ENCODE data around the gene TMEM123. TPM values are rescaled to one million over a fixed set of nuclear protein-coding genes. Genes with fewer than 3 reads are reported as not detected.
"Not testable (repeated sequence)": the region's sequence is repeated elsewhere in the genome, so short reads cannot be mapped to it uniquely, and the experiment has no call there.

The TMEM123 gene
- total and polyA plus RNA-seq, 2 donors (not counting 1 experiment from before 2014, with no cell fraction given): 36.7 to 422 TPM

DNA sequence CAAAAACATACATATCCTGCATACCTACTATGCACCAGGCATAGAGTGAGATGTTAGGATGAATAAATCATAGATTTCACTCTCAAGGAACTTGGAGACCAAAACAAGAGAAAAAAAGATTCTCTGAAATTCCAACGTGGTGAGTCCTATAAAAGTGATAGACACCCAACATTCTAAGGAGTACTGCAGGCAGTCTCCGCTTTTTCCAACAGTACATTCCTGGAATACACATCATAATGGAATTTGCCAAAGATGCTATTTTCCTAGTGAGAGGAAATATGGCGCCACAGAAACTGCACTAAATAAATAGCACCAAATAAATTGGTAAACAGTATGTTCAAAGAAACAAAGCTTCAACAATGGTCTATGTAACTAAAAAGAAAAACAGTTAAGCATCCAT, 6.0 kb downstream of the TMEM123 start:
- H3K4me1 Mint-ChIP-seq: peaks cover 91% of the 10 kb centered on the region
- Histone ChIP-seq H3K27me3 (replicated peaks in 1 of 4; ENCODE audit: control extremely low read depth in 1 of 4, control insufficient read depth in 3 of 4, insufficient read depth in 4 of 4, low read length in 3 of 4) (no peaks in the 10 kb centered on the region), H3K4me1 (ENCODE audit: control insufficient read depth in 2 of 2, insufficient read depth in 2 of 2, low read length in 2 of 2) (peaks cover 43 to 55% of the 10 kb centered on the region in 2 donors), H2AFZ (ENCODE audit: insufficient read depth, low read depth, low read length, poor library complexity, severe bottlenecking) (no peak overlapping the region), H3K9ac (ENCODE audit: low read length) (no peak overlapping the region), H3K27ac (ENCODE audit: low read length in 2 of 2) (peak overlapping the region in 1 of 2 donors; percentile 77), H3K4me3 (ENCODE audit: control extremely low read depth in 1 of 5, extremely low read depth in 1 of 5, insufficient read depth in 1 of 5, low read depth in 2 of 5, low read length in 4 of 5) (no peak overlapping the region), H3K36me3 (replicated peaks in 1 of 2; ENCODE audit: control extremely low read depth in 1 of 2, control insufficient read depth in 1 of 2, extremely low read depth in 1 of 2, insufficient read depth in 2 of 2, low read length in 1 of 2) (peaks cover 3 to 27% of the 10 kb centered on the region in 2 experiments), H4K20me1 (ENCODE audit: control insufficient read depth, insufficient read depth, low read length, poor library complexity, severe bottlenecking) (peaks cover 29% of the 10 kb centered on the region), H3K9me3 (ENCODE audit: control extremely low read depth in 1 of 3, control insufficient read depth in 2 of 3, insufficient read depth in 1 of 3, low read length in 2 of 3) (no peaks in the 10 kb centered on the region), H3K4me2 (replicated peaks; ENCODE audit: low read depth, low read length, poor library complexity, severe bottlenecking) (no peak overlapping the region), H3K79me2 (ENCODE audit: control insufficient read depth, insufficient read depth, low read length) (peaks cover 81% of the 10 kb centered on the region)
- no peak overlapping the region for H3K27ac Mint-ChIP-seq
- no CpG with 5 or more reads among the region's 3 CpGs for WGBS (ENCODE audit: insufficient coverage)
- H3K27me3 Mint-ChIP-seq: no peaks in the 10 kb centered on the region
- H3K4me3 Mint-ChIP-seq: no peak overlapping the region
- ATAC-seq (ENCODE audit: low read depth): no peak
- ChIA-PET POLR2A (no interaction called here), CTCF (interaction anchor here (0.9 to 1.5 kb wide), 3 partner anchors 49 to 62 kb away, joined by 3 to 6 read pairs (median 3); no protein-coding TSS in a partner anchor)
- DNase-seq: no peak
- TF ChIP-seq EZH2 (IDR thresholded peaks at IDR 0.05; ENCODE audit: borderline replicate concordance, insufficient read depth, low read depth, low read length, poor library complexity, severe bottlenecking): no peak
- TF ChIP-seq, protein P1, sequence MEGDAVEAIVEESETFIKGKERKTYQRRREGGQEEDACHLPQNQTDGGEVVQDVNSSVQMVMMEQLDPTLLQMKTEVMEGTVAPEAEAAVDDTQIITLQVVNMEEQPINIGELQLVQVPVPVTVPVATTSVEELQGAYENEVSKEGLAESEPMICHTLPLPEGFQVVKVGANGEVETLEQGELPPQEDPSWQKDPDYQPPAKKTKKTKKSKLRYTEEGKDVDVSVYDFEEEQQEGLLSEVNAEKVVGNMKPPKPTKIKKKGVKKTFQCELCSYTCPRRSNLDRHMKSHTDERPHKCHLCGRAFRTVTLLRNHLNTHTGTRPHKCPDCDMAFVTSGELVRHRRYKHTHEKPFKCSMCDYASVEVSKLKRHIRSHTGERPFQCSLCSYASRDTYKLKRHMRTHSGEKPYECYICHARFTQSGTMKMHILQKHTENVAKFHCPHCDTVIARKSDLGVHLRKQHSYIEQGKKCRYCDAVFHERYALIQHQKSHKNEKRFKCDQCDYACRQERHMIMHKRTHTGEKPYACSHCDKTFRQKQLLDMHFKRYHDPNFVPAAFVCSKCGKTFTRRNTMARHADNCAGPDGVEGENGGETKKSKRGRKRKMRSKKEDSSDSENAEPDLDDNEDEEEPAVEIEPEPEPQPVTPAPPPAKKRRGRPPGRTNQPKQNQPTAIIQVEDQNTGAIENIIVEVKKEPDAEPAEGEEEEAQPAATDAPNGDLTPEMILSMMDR (IDR thresholded peaks at IDR 0.05): no peak
- H3K9me3 Mint-ChIP-seq (ENCODE audit: insufficient read depth): no peaks in the 10 kb centered on the region
- intact Hi-C loops (cut with micrococcal nuclease): no loop called here

DNA sequence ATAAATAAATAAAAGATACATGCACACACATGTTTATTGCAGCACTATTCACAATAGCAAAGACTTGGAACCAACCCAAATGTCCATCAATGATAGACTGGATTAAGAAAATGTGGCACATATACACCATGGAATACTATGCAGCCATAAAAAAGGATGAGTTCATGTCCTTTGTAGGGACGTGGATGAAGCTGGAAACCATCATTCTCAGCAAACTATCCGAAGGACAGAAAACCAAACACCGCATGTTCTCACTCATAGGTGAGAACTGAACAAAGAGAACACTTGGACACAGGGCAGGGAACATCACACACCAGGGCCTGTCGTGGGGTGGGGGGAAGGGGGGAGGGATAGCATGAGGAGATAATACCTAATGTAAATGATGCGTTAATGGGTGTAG, 7.9 kb downstream of the TMEM123 start:
- H3K9me3 Mint-ChIP-seq (ENCODE audit: insufficient read depth); DNase-seq; H3K27ac ChIP-seq (ENCODE audit: low read length in 2 of 2); H3K27ac Mint-ChIP-seq; H3K9me3 ChIP-seq (ENCODE audit: control extremely low read depth in 1 of 3, control insufficient read depth in 2 of 3, insufficient read depth in 1 of 3, low read length in 2 of 3); H3K9ac ChIP-seq (ENCODE audit: low read length); POLR2A ChIA-PET; H3K4me3 Mint-ChIP-seq; H2AFZ ChIP-seq (ENCODE audit: insufficient read depth, low read depth, low read length, poor library complexity, severe bottlenecking); H3K27me3 ChIP-seq (replicated peaks in 1 of 4; ENCODE audit: control extremely low read depth in 1 of 4, control insufficient read depth in 3 of 4, insufficient read depth in 4 of 4, low read length in 3 of 4); ATAC-seq (ENCODE audit: low read depth); CTCF ChIA-PET; H3K4me3 ChIP-seq (ENCODE audit: control extremely low read depth in 1 of 5, extremely low read depth in 1 of 5, insufficient read depth in 1 of 5, low read depth in 2 of 5, low read length in 4 of 5); H3K27me3 Mint-ChIP-seq; H3K4me2 ChIP-seq (replicated peaks; ENCODE audit: low read depth, low read length, poor library complexity, severe bottlenecking): not testable (repeated sequence)
- intact Hi-C loops (cut with micrococcal nuclease): loop anchor here (5.0 kb wide), 1 partner anchor 33 kb away; no protein-coding TSS in a partner anchor
- H3K36me3 ChIP-seq (replicated peaks in 1 of 2; ENCODE audit: control extremely low read depth in 1 of 2, control insufficient read depth in 1 of 2, extremely low read depth in 1 of 2, insufficient read depth in 2 of 2, low read length in 1 of 2): peaks cover 3 to 27% of the 10 kb centered on the region in 2 experiments
- H3K4me1 ChIP-seq (ENCODE audit: control insufficient read depth in 2 of 2, insufficient read depth in 2 of 2, low read length in 2 of 2): peaks cover 26 to 38% of the 10 kb centered on the region in 2 donors
- WGBS (ENCODE audit: insufficient coverage): 100% methylated on average over 1 of the region's 5 CpGs
- H3K4me1 Mint-ChIP-seq: peaks cover 88% of the 10 kb centered on the region
- peaks cover 22% of the 10 kb centered on the region for H4K20me1 ChIP-seq (ENCODE audit: control insufficient read depth, insufficient read depth, low read length, poor library complexity, severe bottlenecking)
- peaks cover 74% of the 10 kb centered on the region for H3K79me2 ChIP-seq (ENCODE audit: control insufficient read depth, insufficient read depth, low read length)

DNA sequence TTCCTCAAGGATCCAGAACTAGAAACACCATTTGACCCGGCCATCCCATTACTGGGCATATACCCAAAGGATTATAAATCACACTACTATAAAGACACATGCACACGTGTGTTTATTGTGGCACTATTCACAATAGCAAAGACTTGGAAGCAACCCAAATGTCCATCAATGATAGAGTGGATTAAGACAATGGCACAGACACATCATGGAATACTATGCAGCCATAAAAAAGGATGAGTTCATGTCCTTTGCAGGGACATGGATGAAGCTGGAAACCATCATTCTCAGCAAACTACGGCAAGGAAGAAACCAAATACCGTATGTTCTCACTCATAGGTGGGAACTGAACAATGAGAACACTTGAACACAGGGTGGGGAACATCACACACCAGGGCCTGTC, 8.4 kb downstream of the TMEM123 start:
- Mint-ChIP-seq H3K4me3 (peak overlapping the region; percentile 26), H3K4me1 (peaks cover 85% of the 10 kb centered on the region)
- Histone ChIP-seq H3K4me1 (ENCODE audit: control insufficient read depth in 2 of 2, insufficient read depth in 2 of 2, low read length in 2 of 2) (peaks cover 24 to 33% of the 10 kb centered on the region in 2 donors), H3K36me3 (replicated peaks in 1 of 2; ENCODE audit: control extremely low read depth in 1 of 2, control insufficient read depth in 1 of 2, extremely low read depth in 1 of 2, insufficient read depth in 2 of 2, low read length in 1 of 2) (peaks cover 3 to 27% of the 10 kb centered on the region in 2 experiments), H3K79me2 (ENCODE audit: control insufficient read depth, insufficient read depth, low read length) (peaks cover 73% of the 10 kb centered on the region), H4K20me1 (ENCODE audit: control insufficient read depth, insufficient read depth, low read length, poor library complexity, severe bottlenecking) (peaks cover 20% of the 10 kb centered on the region)
- H3K9ac ChIP-seq (ENCODE audit: low read length); H3K27me3 ChIP-seq (replicated peaks in 1 of 4; ENCODE audit: control extremely low read depth in 1 of 4, control insufficient read depth in 3 of 4, insufficient read depth in 4 of 4, low read length in 3 of 4); H3K9me3 Mint-ChIP-seq (ENCODE audit: insufficient read depth); H3K27ac Mint-ChIP-seq; H3K9me3 ChIP-seq (ENCODE audit: control extremely low read depth in 1 of 3, control insufficient read depth in 2 of 3, insufficient read depth in 1 of 3, low read length in 2 of 3); H3K27me3 Mint-ChIP-seq; H2AFZ ChIP-seq (ENCODE audit: insufficient read depth, low read depth, low read length, poor library complexity, severe bottlenecking); DNase-seq; CTCF ChIA-PET; H3K4me2 ChIP-seq (replicated peaks; ENCODE audit: low read depth, low read length, poor library complexity, severe bottlenecking); H3K4me3 ChIP-seq (ENCODE audit: control extremely low read depth in 1 of 5, extremely low read depth in 1 of 5, insufficient read depth in 1 of 5, low read depth in 2 of 5, low read length in 4 of 5); H3K27ac ChIP-seq (ENCODE audit: low read length in 2 of 2); POLR2A ChIA-PET; ATAC-seq (ENCODE audit: low read depth): not testable (repeated sequence)
- intact Hi-C loops (cut with micrococcal nuclease): loop anchor here (5.0 kb wide), 1 partner anchor 33 kb away; no protein-coding TSS in a partner anchor
- WGBS (ENCODE audit: insufficient coverage): 100% methylated on average over 2 of the region's 4 CpGs

Measured in B cell (primary cell).